Fibroblast of skin of scalp (primary cell): ENCODE measurements around the gene SVBP. TPM values are rescaled to one million over a fixed set of nuclear protein-coding genes. Genes with fewer than 3 reads are reported as not detected.
"Not testable (repeated sequence)": the region's sequence is repeated elsewhere in the genome, so short reads cannot be mapped to it uniquely, and the experiment has no call there.

Experiments used
- DNase-seq: peaks from one replicate; pipeline ENCODE4 v3.0.0-alpha.2; 2013
- polyA plus RNA-seq, 2 experiments: library from polyadenylated mRNA; unstranded; fragments of 120-200 nt; gene quantifications; one replicate each; pipeline ENCODE4 v1.2.1, GENCODE V29; 2013; ENCODE audit not compliant: insufficient read length in 2 of 2

SVBP gene
- 29.9 TPM for polyA plus RNA-seq (2013, experiment 1 of 2; ENCODE audit: insufficient read length)
- polyA plus RNA-seq (2013, experiment 2 of 2; ENCODE audit: insufficient read length), result 28.6 TPM

DNA sequence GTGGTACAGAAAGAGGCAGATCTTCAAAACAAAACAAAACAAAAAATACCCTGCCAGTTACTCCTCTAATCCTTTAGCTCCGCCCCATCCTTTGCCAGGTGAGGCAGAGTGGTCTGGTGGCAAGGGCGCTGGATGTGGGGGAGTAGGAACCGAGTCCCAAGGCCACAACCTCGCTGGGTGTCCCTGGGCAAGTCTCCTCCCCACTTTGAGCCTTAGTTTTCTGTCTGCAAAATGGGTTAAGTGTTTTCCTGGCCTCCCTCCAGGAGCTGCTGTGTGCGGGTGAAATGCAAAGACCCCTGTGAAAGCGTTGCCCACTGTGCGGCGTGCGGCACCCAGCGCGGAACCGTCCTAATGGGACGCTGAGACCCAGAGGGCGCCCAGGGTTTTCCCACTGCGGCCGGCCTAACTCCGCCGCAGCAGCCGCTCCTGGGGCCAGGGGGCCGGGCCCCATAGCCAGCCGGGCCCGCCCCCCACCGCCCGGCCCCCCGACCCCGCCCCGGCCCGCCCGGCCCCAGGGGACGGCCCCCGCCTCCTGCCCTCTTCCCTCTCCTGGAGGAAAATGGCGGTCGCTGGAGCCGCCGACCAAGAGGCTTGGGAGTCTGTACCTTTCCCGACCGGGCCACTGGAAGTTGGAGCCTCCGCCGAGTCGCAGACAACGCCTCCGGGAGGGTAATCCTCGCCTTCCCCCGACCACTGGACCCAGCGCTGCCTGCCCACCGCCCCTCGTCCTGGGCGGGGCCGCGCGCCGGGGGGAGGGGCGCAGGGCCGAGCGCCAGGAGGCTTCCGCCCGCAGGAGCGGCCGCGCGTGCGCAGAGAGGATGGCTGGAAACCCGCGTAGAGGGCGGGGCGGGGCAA, at the start of gene SVBP, which contains the start of gene ERMAP:
TSS of gene SVBP (minus strand) at position 813 of the 855 bp plus-strand sequence. CDS start 853 bp downstream, outside the sequence.
TSS of gene ERMAP (plus strand) at position 538 of the 855 bp plus-strand sequence. CDS start 13,327 bp downstream, outside the sequence.
- DNase-seq, result peak; percentile 89

- no peak for DNase-seq
Measured at GRCh38 chr1:42866549-42866948, 49.4 kb upstream of the SVBP start.

- DNase-seq, result no peak
Measured at GRCh38 chr1:42861014-42861399, 43.8 kb upstream of the SVBP start.

DNA sequence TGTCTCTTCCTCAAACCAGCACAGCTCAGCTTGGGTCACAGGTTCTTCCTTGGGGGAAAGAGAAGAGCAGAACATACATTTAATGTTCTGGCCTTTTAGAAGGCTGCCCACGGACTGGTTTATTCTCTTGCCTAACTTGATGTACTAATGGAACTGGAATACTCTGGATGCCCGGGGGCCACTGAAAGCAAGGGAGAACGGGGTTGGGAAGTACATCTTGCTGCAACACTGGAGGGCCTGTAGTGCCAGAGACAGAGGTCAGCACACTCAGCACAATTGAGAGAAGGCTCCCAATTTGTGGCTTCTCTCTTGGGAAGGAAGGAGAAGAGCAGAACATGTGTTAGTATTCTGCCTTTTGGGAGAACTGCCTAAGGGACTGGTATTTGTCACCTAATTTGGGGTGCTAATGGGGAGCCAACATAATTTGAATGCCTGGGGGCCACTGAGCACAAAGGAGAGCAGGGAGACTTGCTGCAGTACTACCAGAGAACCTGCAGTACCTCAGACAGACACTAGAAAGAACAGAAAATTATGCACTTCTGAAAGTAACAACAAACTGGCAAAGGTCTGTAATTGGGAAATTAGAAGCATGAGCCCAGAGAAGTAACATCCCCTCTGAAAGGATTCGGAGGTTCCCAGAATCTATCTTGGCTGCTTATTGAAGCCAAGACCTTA, 43.3 kb upstream of the SVBP start:
- DNase-seq, result no peak

GRCh38 chr1:42859366-42859765, 42.2 kb upstream of the SVBP start:
- DNase-seq, result not testable (repeated sequence)

GRCh38 chr1:42856554-42856953, 39.4 kb upstream of the SVBP start:
- DNase-seq, result not testable (repeated sequence)

- no peak for DNase-seq
Measured at GRCh38 chr1:42853116-42853884, 36.1 kb upstream of the SVBP start.

DNA sequence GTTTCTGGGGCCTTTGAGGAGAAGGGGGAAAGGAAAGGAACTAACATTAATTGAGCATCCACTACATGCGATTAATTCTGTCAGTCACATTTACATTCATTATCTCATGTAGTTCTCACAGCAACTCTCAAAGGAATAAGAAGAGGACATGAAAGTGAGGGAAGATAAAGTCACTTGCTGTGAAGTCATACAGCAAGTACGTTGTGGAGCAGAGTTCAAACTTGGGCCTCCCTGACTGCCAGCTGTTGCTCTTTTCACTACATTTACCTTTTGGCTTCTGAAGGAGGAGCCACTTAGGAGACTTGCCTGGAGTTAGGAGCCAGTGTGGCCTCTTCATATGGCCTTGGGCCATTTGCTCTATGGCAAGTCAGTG, 35.4 kb upstream of the SVBP start:
- no peak for DNase-seq

DNA sequence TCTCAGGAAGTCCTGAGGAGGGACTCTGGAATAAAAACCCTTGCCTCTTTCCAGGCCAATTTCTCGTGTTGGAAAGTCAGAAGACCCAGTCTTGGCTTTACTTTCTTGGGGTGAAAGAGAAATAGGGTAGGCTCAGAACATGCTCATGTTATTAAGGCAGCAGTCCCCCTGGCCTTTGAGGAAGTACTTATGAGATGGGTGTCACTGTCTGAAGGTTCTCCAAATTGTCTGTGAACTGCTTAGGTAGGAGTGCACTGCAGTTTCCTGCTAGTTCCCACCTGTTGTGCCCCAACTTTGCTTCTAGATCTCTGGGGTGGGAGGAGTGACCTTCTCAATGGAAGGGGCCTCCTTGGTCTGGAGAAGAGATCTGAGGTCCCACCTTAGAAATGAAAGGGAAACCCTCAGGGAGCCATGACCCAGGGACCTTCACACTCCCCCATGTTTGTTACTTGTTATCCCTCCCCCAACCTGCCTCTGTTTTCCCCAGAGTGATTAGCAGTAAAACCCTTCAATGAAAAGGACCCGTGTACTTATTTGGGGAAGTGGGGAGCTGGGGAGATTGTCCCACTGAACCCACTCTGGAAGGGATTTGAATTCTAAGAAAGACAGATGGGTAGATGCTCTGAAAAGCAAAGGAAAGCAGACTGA, 34.9 kb upstream of the SVBP start:
- DNase-seq, result no peak

DNA sequence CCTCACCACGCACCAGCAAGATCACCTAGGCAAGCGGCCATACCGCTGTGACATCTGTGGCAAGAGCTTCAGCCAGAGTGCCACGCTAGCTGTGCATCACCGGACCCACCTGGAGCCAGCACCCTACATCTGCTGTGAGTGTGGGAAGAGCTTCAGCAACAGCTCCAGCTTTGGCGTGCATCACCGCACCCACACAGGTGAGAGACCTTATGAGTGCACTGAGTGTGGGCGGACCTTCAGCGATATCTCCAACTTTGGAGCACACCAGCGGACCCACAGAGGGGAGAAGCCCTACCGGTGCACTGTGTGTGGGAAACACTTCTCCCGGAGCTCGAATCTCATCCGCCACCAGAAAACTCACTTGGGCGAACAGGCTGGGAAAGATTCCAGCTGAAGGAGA, 34.2 kb upstream of the SVBP start:
- no peak for DNase-seq

DNA sequence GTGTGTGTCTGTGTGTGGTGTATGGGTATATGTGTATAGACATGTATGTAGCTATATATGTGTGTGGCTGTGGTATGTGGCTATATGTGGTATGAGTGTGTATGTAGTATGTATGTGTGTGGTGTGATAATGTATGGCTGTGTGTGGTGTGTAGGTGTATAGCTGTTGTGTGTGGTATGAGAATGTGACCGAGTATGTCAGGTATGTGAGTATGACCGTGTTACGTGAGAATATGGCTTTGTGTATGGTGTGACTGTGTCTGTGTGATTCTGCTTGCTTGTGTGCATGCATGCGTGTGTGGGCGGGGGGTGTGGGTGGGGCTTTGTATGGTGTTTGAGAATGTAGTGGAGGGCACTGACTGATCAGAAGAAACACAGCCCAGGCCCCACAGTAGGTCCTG, 32.7 kb upstream of the SVBP start:
- DNase-seq, result no peak

- no peak for DNase-seq
Measured at GRCh38 chr1:42848823-42849537, 31.8 kb upstream of the SVBP start.

GRCh38 chr1:42847721-42848460, 30.7 kb upstream of the SVBP start:
- DNase-seq, result no peak

GRCh38 chr1:42847111-42847595, 30.0 kb upstream of the SVBP start:
- DNase-seq, result no peak

- peak; percentile 98 for DNase-seq
Measured at GRCh38 chr1:42846257-42847110, 29.3 kb upstream of the SVBP start, which contains the start of gene ZNF691. Gene ZNF691 (plus strand): TSS chr1:42846613. CDS start chr1:42849659, 3,046 bp downstream.

GRCh38 chr1:42845866-42846256, 28.7 kb upstream of the SVBP start:
- no peak for DNase-seq

- no peak for DNase-seq
Measured at GRCh38 chr1:42845193-42845592, 28.0 kb upstream of the SVBP start.

DNA sequence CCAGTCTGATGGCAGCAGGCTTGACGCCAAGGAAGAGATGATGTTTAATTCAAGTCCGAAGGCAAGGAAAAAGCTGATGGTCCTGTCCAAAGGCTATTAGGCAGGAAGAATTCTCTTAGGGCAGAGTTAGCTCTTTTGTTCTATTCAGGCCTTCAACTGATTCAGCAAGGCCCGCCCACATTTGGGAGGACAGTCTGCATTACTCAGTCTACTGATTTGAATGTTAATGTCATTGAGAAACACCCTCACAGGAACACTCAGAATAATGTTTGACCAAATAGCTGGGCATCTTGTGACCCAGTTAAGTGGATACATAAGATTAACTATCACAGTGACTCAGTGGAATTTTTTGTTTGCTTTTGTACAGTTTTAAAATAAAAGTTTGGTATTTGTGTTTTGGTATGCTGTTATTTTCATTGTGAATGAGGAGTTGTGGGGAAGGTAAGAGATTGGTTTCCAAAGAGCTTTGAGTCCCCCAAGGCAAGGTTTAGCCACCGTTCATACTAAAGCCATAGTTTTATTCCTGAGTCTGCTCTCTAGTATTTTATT, 27.5 kb upstream of the SVBP start:
- no peak for DNase-seq

GRCh38 chr1:42841440-42842147, 24.4 kb upstream of the SVBP start:
- no peak for DNase-seq
